Islet of Langerhans (tissue), 1 donor: ENCODE data around the gene SERGEF.

Experiments used
- FAIRE-seq: peaks from one replicate; lab custom pipeline; 2011; peaks lifted over from hg19 to GRCh38; lab: Jason Lieb, UNC

Gene SERGEF

DNA sequence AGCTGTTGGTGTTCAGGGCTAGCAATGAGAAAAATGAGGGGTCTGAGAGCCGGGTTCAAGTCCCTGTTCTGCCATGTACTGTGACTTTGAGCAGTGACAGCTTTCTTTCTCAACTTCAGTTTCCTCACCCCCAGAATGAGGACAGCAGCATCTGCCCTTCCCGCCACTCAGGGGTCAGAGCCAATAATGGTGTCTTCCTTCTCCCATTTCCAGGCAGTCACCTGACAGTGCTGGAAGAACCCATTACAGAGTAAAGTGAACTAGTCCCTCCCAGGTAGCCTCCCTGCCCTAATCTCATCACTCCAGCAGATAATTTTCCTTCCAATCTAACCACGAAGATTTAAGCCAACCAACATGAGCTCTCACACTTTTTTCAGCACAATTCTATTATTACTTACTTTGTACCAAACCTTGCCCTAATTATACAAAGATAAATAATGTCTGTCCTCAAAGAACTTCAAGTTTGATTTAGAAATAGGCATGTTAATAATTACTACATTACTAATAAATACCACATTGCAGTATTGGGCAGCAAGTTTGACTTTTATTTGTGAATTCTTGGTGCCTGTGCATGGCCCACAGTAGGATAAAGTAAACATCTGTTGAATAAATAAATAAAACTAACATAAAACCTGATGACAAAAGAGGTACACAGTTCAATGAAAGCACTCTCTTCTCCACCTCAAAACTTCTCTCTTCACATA, 61.0 kb downstream of the SERGEF start:
- no peak for FAIRE-seq

DNA sequence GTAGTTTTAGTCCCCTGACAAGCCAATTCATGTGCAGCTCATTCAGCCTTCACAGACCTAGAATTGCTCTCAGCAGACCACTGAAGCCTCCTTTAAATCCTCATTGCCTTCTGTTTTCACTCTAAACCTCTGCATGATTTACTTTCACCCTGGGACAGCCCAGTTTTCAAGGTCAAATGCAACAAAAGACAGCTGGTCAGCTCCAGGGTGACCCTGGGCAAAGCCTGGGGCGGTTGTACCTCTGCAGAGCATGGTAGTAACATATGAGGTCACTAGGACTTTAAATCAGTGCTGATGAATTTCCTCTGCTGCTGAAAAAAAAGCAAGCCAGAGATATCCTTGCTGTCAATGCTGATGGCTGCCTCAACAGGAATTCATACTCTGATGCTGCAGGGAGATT, 62.2 kb downstream of the SERGEF start:
- FAIRE-seq = no peak

DNA sequence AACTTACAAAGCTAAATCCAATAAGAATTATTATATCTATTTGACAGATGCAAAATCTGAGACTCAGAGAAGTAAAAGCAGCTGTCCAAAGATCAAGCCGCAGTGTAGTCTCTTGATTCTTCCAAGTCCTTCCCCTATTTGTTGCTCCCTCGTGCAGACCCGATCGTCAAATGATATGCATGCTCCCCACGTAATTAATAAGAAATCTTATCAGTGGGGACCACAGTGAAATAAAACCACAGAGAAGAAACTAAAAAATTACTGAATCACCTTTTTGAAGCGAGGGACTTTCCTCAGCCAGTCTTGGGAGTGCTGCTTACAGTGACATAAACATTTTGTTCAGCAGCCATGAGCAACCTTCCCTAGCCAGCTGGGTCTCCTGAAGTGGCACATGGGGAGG, 64.6 kb downstream of the SERGEF start:
- no peak for FAIRE-seq

DNA sequence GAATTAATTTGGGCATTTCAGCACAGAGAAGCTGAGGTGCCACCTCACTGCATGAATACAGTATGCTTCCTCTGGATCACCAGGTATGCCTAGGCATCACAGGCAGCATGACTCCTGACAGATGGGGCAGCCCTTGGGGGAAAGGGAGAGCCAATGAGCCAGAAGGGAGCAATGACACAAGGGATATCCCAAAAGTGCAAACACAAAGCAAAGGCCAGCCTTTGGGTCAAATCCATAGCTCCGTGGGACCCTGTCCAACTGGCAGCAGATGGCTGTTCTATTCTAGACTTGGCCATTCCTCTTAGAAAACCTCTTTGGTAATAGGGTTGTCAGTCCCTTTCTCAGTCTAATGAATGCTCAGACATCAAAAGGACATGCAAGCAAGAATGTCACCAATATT, 73.3 kb downstream of the SERGEF start:
- no peak for FAIRE-seq

DNA sequence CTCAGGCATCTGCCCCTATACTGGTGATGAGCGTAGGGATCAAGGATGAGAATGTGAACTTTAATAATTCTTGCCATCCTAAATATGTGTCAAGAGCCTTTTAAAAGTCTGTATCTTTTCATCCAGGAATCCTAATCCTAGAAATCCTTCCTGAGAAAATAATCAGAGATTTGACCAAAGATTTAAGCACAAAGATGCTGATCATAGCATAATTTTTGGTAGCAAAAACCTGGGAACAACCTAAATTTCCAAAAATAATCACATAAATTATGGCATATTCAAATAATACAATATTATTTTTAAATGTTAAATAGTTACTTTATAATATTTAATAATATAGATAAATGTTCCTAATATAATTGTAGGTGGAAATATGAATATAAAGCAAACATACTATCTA, 76.1 kb downstream of the SERGEF start:
- FAIRE-seq = no peak

DNA sequence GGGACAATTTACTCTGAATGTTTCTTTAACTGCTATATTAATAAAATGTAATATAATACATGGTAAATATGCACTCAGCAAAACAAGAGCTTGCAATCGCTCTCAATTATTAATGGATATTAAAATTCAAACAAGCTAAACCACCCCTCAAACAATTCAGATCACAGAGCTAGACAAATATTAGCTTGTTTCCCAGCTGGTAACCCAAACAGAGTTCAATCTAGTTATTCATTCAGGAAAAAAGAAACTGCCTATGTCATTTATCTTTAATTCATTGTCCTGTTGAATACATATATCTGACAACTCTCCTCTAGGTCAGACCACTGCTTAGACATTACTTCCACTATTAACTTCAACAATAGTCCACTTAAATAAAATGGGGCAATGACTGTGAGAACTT, 78.7 kb downstream of the SERGEF start:
- FAIRE-seq = no peak

DNA sequence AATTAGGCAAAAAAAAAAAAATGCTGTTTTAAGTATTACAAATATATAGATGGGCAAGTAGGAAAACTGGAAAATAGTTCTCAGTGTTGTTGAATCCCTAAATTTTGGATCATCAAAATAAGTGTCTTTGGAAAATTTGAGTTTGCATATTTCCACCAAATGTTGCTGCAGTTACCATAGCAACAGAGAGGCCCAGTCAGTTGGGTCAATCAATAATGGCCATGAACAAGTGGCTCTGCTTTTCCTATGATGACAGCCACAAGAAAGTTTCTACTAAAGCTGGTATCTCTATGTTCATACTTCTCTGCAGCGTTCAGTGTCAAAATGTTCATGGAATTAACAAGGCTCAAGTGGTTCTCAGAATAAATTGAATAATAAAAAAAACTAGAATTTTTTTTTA, 79.1 kb downstream of the SERGEF start:
- FAIRE-seq = peak; percentile 65

DNA sequence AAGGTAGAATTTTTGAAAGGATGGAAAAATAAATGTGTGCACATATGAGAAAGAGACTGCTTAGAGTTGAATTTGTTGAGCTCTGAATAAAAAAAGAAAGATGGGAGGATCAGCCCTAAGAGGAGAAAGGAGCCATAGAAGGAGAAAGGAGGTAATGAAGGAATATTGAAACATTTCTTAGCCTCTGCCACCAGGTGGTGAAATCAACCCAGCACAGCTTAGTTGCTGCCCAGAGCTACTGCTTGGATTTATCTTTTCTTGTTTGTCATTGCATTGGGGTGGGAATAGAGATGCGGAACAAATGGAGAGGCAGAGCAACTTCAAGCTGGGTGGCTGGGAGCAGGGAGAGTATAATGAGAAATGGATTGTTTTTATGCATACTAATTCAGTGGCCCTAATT, 80.4 kb downstream of the SERGEF start:
- no peak for FAIRE-seq

DNA sequence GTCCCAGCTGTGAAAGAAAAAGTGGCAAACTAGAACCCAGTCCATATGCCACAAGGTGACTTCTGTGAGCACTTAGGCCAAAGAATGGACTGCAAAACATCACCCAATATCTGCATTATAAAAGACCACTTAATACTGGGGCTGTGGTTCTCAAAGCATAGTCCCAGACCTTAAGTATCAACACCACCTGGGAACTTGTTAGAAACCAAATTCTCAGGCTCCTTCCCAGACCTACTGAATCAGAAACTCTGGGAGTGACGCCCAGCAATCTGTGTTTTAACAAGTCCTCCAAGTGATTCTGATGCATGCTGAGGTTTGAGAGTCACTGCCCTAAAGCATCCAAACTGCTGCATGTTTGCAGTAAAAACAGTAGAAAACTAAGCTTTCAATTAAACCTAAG, 81.3 kb downstream of the SERGEF start:
- no peak for FAIRE-seq

DNA sequence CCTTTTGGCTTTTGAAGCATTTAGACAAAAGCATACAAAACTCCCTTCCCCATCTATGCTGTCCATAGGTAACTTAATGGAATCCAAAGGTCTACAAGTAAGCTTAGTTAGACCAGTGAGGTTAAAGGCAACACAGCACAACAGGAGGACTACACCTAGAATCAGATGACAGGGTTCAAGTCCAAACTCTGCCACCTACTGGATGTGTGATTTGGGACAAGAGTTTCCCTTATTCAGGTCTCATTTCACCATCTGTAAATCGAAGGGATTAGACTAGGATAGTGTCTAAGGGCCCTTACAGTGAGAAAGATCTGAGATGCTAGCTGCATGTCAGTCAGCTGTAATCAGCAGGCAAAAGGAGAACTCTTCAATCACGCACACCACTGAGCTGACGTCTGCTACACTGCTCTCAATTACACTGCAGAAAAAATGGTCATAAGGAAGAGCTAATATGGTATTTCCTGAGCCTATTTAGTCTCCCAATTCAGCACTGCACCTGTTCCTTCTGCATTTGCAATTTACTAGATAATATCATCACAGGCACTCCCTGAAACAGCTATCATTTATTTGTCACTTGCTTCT, 82.2 kb downstream of the SERGEF start:
- FAIRE-seq = no peak

DNA sequence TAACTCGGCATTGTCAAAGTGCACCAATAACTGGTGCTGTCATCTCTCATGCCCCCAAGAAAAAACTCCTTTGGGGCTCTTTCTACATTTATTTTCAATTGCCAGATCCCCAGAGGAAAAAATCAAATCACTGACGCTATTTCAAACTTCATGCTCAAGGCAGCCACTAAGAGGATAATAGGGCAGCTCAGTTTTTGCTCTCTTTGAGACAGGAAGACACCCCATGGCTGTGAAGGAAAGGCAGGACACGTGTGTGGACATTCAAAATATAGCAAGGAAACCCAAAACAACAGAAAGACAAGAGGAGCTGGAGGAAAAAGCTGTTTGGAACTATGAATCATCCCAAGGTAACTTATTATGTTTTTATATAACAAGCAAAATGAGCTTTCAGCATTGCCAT, 83.7 kb downstream of the SERGEF start:
- no peak for FAIRE-seq

DNA sequence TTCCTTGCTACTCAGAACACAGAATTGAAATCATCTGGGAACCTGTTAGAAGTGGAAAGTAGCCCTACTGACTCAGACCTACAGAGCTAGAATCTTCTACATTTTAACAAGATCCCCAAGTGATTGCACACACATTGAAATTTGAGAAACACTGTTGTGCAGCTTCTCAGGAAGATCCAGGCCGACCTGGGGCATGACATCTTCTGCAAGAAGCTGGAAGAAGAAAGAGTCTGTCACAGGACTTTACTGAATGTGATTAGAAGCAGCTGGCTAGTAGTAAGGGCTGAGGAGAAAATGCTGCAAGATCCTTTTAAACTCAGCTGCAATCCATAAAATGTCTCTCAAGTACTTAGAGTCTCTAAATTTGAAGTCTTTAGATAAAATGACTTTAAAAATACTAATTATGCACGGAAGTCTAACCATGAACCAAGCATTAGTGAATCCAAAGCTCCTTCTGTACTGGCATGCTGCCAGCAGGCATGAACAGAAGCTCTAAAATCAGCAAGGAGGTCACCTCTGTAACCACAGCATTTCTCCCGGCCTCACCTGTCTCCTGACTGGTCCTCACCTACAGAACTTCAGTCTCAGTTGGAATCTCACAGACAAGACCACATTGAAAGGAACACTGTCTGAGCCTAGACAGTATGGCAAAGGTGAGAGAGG, 85.0 kb downstream of the SERGEF start:
- FAIRE-seq = no peak

DNA sequence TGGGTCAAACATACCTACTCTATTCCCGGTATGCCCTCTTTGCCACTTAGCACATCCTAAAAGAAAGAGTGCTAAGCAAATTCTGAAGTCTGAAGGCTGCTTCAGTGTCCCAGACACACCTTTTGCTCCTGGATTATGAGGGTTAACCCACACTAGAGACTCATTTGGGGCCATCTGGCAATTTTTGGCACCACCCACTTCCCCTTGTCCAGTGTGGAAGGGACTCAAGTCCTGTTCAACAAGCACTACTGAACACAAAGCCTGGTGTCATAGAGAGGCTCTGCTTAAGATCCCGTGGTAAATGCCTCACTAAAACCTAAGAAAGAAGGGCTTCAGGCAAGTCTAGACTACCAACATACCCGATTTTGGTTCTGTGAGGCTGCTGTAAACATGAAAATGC, 85.8 kb downstream of the SERGEF start:
- no peak for FAIRE-seq

DNA sequence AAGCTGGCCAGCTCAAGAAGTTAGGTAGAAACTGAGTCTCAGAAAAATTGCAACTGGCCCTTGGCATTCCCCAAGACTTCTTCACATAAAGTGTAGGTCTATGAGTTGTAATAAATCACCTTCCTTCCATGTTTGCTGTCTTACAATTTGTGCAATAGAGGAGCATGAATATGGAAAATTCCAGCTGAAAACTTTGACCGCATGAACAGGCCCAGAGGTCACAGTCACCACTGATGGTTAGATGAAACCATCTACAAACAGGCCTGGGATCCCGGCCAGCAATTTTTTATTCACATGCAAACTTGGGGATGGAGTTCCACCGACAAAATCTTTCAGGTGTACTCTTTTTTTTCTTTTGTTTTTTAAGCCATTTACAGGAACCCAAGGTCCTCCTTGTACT, 88.1 kb downstream of the SERGEF start:
- no peak for FAIRE-seq

DNA sequence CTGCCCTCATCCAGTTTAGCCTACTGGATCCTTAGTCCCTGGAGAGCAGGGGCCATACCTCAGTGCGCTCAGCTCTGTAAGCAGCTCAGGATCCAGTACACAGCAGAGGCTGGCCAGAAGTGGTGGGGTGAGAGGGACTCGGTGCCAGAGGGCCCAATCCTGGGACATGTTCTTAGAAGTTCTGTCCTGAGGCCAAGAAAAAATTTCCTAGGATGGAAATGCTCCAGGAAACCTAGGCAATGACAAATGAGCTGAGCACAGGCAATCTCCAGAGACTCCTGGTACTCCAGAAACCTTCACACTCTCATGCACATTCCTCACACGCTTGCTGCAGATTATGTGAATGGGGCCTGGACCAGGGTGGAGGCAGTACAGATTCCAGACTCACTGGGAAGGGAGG, 89.6 kb downstream of the SERGEF start:
- no peak for FAIRE-seq

DNA sequence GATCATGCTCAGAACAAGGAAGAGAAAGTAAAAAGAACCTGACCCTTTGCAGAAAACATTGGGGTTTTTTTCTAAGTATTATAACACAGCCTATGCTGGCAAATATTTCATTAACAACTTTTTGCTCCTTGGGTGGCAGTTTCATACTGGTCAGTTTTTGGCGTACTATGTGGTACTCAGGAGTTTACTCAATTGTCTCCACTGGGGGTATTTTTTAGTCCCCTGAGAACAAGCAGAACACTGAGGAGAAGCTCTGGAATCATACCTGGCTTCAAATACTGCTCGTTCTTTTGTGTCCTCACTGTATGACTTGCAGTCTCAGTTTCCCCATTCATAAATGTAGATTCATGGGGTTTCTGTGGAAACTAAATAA, 90.4 kb downstream of the SERGEF start:
- FAIRE-seq = no peak

DNA sequence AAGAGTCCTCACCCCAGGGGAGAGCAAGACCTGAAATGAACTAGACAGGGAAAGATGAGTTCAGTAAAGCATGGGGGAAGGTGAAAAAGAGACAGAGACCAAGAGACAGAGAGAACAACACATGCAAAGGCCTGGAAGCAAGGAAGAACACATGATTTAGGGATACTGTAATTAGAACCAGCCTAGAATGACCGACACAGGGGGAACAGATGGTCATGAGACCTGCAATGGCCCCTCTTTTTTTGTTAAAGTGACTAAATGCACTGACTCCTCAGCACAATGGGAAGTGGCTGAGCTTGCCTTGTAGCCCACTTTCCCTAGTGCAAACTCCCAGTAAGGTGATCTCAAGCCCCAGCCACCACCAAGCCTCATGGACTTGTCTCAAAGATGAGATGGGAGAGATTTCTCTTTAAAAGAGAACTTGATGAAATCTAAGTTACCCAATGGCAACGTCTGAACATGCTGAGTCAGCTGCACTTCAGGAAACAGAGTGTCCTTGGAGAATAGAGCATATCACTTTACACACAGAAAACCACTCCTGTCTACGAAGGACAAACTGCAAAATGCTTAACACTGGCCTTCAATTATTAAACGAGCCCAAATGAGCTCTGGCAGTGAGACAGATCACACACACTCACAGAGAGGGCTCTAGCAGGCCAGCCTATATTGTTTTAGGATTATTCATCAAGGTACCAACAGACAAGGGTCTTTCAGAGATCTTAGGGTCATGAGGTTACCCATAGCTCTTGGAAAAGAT, 91.0 kb downstream of the SERGEF start:
- FAIRE-seq = peak; percentile 66

DNA sequence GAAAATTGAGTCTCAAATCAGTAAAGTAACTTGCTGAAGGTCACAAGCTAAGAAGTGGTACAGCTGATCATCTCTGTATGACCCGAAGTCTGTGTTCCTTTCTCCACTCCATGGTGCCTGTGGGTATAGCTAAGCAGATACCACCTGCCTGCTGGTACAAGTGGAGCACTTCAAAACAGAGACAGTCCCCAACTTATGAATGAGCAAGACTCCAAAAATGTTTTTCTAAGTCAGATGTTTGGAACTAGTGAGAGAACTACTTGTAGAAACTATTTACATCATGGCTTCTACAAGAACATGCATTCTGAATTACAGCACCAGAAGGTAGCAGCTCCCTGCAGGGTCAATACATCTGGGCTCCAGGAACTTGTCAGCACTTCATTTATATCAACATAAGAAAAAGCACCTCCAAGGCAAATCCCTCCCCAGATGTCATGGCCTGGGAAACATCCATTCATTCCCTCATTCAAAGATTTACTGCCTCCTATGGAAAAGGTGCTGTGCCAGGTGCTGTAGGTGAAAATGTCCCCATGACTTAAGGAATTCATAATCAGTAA, 94.7 kb downstream of the SERGEF start:
- no peak for FAIRE-seq

DNA sequence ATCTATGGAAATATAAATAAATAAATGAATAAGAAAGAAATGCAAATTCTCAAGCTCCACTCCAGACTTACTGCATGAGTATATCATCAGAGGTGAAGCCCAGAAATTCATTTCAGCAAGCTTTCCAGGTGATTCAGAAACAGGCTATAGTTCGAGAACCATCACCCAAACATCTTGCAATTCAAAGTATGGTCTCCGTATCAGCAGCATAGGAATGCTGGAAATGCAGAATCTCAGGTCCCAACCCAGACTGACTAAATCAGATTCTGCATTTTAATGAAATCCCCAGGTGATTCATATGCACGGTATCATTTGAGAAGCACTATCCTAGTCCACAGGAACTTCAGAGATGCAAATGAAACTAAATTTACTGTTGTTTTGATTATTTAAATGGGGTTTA, 95.3 kb downstream of the SERGEF start:
- no peak for FAIRE-seq

DNA sequence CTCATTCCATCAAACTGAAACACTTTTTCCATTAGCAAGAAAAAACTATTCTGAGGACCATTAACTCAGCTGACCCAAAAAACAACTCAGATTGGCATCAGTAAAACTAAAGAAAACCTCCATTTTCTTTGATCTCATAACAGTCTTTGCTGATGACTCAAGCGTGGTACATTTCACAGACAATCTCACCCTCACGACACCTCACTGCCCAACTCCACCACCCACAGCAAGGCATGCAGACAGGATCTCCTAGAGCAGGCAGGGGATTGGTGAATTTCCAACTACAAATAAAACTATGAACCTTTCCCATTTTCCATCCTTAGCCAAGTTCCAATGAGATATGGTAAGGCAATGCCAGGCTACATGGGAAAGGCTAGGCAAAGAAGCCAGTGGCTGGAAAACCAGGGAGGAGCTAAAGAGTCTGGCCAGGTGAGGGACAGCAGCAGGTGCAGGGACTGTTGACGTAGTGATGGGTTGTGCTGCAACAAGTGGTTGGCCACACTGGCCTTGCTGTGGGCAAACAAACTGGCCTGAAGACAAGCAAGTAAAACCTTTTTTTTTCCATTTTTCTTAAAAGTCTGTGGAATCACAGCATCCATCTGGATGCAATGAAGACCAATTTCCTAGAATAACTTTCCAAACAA, 97.2 kb downstream of the SERGEF start:
- FAIRE-seq = no peak

DNA sequence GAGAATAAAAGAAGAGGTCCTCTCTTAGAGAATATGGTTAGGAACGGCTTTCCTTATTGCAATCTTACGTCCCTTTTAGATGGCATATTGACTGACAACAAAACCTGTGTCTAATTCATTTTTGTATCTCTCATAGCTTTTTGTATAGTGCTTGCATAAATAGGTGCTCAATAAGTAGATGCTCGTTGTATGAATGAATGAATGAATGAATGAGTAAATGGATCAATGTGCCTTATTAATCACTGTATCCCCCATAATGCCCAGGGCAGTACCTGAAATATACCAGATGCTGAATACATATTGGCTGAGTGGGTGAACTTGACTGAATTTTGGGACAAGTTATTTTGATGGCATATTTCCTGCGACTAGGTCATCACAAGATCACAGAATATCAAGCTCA, 97.9 kb downstream of the SERGEF start:
- no peak for FAIRE-seq

DNA sequence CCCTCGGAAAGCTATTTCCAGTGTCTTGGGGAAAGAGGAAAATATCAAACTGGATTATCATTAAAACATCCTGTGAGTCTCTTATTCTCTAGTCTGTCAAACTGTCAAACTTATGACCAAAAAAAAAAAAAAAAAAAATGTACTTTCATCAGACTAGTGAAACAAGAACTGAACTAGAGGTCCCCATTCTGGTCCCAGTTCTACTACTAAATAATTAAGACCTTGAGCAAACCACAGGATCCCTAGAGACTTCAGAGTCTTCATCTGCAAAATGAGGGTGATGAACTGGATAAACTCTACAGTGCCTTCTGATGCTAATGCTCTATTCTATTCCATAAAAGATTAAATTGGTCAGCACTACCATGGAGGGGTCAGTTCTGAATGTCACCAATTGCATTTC, 105.8 kb downstream of the SERGEF start:
- FAIRE-seq = no peak

DNA sequence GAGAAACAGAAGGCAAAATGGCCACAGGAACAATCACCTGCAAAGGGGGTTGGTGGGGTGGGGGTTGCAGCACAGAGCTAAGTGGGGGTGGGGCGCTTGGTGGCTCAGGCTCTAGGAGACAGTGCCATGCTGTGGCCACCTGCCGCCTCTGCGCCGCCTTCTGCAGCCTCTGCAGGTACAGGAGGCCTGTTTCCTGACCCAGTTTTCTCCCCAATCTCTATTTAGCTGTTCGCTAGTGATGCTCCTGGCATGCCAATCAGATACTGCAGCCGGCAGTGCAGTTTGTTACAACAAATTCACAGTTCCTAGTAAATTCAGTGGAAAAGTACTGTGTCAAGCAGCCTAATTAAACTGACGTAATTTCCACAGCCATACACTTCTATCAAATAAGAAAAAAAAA, 106.4 kb downstream of the SERGEF start:
- FAIRE-seq = no peak
